ENCODE results near the gene TBL3. TPM values are rescaled to one million over a fixed set of nuclear protein-coding genes. Genes with fewer than 3 reads are reported as not detected.

TBL3 gene
- total RNA-seq, 1 experiment from 2014 or later, result 34.7 TPM

GRCh38 chr16:2022723-2023091 lies 50.9 kb downstream of the TBL3 start:
- H3K4me3 ChIP-seq (ENCODE audit: low read depth, low read length), result peak overlapping the region; percentile 9; the same call in 1 of the 2 replicates
- POLR2A ChIA-PET, result interaction anchor here (0.5 to 1.0 kb wide), 5 partner anchors 58 to 171 kb away, joined by 3 to 7 read pairs (median 4); partner anchors contain the start of genes MSRB1, RPS2 and TRAF7
- Mint-ChIP-seq H3K27me3 (ENCODE audit: insufficient read depth, unreplicated experiment) (no peaks in the 10 kb centered on the region), H3K4me1 (ENCODE audit: low read depth, unreplicated experiment) (peaks cover 18% of the 10 kb centered on the region), H3K4me3 (ENCODE audit: unreplicated experiment) (peak overlapping the region; percentile 74), H3K36me3 (ENCODE audit: insufficient read depth, unreplicated experiment) (no peaks in the 10 kb centered on the region), H3K9me3 (ENCODE audit: unreplicated experiment) (no peaks in the 10 kb centered on the region), H3K27ac (ENCODE audit: unreplicated experiment) (peak overlapping the region; percentile 74)
- H3K36me3 ChIP-seq (ENCODE audit: control insufficient read depth, insufficient read depth, low read length), result no peaks in the 10 kb centered on the region
- H3K27me3 ChIP-seq (replicated peaks; ENCODE audit: control insufficient read depth, insufficient read depth, low read length), result no peaks in the 10 kb centered on the region
- no TSS peak for BruUV-seq (replicated peaks)
- intact Hi-C loops (cut with micrococcal nuclease; ENCODE audit: unreplicated experiment), result loop anchor here (1.0 to 2.0 kb wide), 3 partner anchors 24 to 69 kb away; partner anchors contain the start of genes NTHL1 and TSC2
- CTCF ChIA-PET, result interaction anchor here (0.6 to 2.8 kb wide), 9 partner anchors 11 to 947 kb away, joined by 3 to 14 read pairs (median 3); partner anchors contain the start of genes NTHL1, PAQR4 and TSC2
- H3K4me1 ChIP-seq, result peaks cover 16% of the 10 kb centered on the region
- no peak for TF ChIP-seq CTCF (IDR thresholded peaks at IDR 0.05; ENCODE audit: insufficient read depth in 1 of 2, low read depth in 1 of 2, low read length in 1 of 2, severe bottlenecking in 1 of 2, unreplicated experiment in 1 of 2)
- peak; percentile 66 to 78 for DNase-seq
- H3K9me3 ChIP-seq, result no peaks in the 10 kb centered on the region

- no peaks in the 10 kb centered on the region for H3K36me3 Mint-ChIP-seq (ENCODE audit: insufficient read depth, unreplicated experiment)
- peak; percentile 85 to 93 for DNase-seq
- Histone ChIP-seq H3K4me1 (peaks cover 17% of the 10 kb centered on the region), H3K9me3 (no peaks in the 10 kb centered on the region), H3K27me3 (replicated peaks; ENCODE audit: control insufficient read depth, insufficient read depth, low read length) (no peaks in the 10 kb centered on the region), H3K4me3 (ENCODE audit: low read depth, low read length) (peak overlapping the region; percentile 25), H3K36me3 (ENCODE audit: control insufficient read depth, insufficient read depth, low read length) (no peaks in the 10 kb centered on the region)
- H3K27ac Mint-ChIP-seq (ENCODE audit: unreplicated experiment), result no peak overlapping the region
- peak; percentile 90 to 95 for TF ChIP-seq CTCF (IDR thresholded peaks at IDR 0.05; ENCODE audit: insufficient read depth in 1 of 2, low read depth in 1 of 2, low read length in 1 of 2, severe bottlenecking in 1 of 2, unreplicated experiment in 1 of 2)
- POLR2A ChIA-PET, result interaction anchor here (0.6 to 0.9 kb wide), 3 partner anchors 59 to 171 kb away, joined by 4 to 7 read pairs (median 4); partner anchors contain the start of genes RPS2 and TRAF7
- intact Hi-C loops (cut with micrococcal nuclease; ENCODE audit: unreplicated experiment), result loop anchor here (1.0 to 2.0 kb wide), 3 partner anchors 23 to 68 kb away; partner anchors contain the start of genes NTHL1 and TSC2
- H3K27me3 Mint-ChIP-seq (ENCODE audit: insufficient read depth, unreplicated experiment), result no peaks in the 10 kb centered on the region
- BruUV-seq (replicated peaks), result no TSS peak
- peaks cover 18% of the 10 kb centered on the region for H3K4me1 Mint-ChIP-seq (ENCODE audit: low read depth, unreplicated experiment)
- H3K4me3 Mint-ChIP-seq (ENCODE audit: unreplicated experiment), result peak overlapping the region; percentile 74
- CTCF ChIA-PET, result interaction anchor here (0.5 to 2.8 kb wide), 9 partner anchors 20 to 946 kb away, joined by 3 to 14 read pairs (median 5); partner anchors contain the start of genes NTHL1, PAQR4 and TSC2
- no peaks in the 10 kb centered on the region for H3K9me3 Mint-ChIP-seq (ENCODE audit: unreplicated experiment)
Measured at GRCh38 chr16:2023092-2024031, 51.5 kb downstream of the TBL3 start.

GRCh38 chr16:2024032-2024420 lies 52.2 kb downstream of the TBL3 start:
- ChIA-PET POLR2A (no interaction called here), CTCF (interaction anchor here (0.5 to 2.8 kb wide), 5 partner anchors 20 to 659 kb away, joined by 3 to 13 read pairs (median 5); no protein-coding TSS in a partner anchor)
- H3K36me3 ChIP-seq (ENCODE audit: control insufficient read depth, insufficient read depth, low read length), result no peaks in the 10 kb centered on the region
- Mint-ChIP-seq H3K4me1 (ENCODE audit: low read depth, unreplicated experiment) (peaks cover 18% of the 10 kb centered on the region), H3K27ac (ENCODE audit: unreplicated experiment) (no peak overlapping the region), H3K4me3 (ENCODE audit: unreplicated experiment) (peak overlapping the region; percentile 65), H3K27me3 (ENCODE audit: insufficient read depth, unreplicated experiment) (no peaks in the 10 kb centered on the region), H3K36me3 (ENCODE audit: insufficient read depth, unreplicated experiment) (no peaks in the 10 kb centered on the region), H3K9me3 (ENCODE audit: unreplicated experiment) (no peaks in the 10 kb centered on the region)
- no peak for DNase-seq
- H3K9me3 ChIP-seq, result no peaks in the 10 kb centered on the region
- peaks cover 17% of the 10 kb centered on the region for H3K4me1 ChIP-seq
- no TSS peak for BruUV-seq (replicated peaks)
- H3K4me3 ChIP-seq (ENCODE audit: low read depth, low read length), result no peak overlapping the region
- TF ChIP-seq CTCF (IDR thresholded peaks at IDR 0.05; ENCODE audit: insufficient read depth in 1 of 2, low read depth in 1 of 2, low read length in 1 of 2, severe bottlenecking in 1 of 2, unreplicated experiment in 1 of 2), result no peak
- intact Hi-C loops (cut with micrococcal nuclease; ENCODE audit: unreplicated experiment), result no loop called here
- H3K27me3 ChIP-seq (replicated peaks; ENCODE audit: control insufficient read depth, insufficient read depth, low read length), result no peaks in the 10 kb centered on the region

Measured in Caco-2 (cell line).